Neural progenitor cell (in vitro differentiated cells): ENCODE data around the gene LDAH. TPM values are rescaled to one million over a fixed set of nuclear protein-coding genes. Genes with fewer than 3 reads are reported as not detected.
A peak's percentile ranks its signal among the peaks of the same experiment; 100 is the strongest.

ENCODE experiments used
- DNase-seq: peaks from one replicate; pipeline ENCODE4 v3.0.0-alpha.2; 2016; ENCODE audit warnings: low spot score
- H2AFZ ChIP-seq: fragments of 200-600 bp; sonication (generic); replicated peaks from 2 replicates; pipeline ENCODE4 v1.6.1; 2016; ENCODE audit warnings: antibody characterized with exemption
- H3F3A ChIP-seq: fragments of 200-600 bp; sonication (generic); 2 replicates; pipeline ENCODE4 v1.6.1; 2016; ENCODE audit warnings: antibody characterized with exemption, low read depth
- H3K27ac ChIP-seq: fragments of 200-600 bp; sonication (generic); 2 replicates; pipeline ENCODE4 v1.5.1; 2016; ENCODE audit warnings: mild to moderate bottlenecking
- H3K27me3 ChIP-seq: fragments of 200-600 bp; sonication (generic); 2 replicates; pipeline ENCODE4 v1.6.1; 2016; ENCODE audit warnings: mild to moderate bottlenecking, moderate library complexity
- H3K36me3 ChIP-seq: fragments of 200-600 bp; sonication (generic); 2 replicates; pipeline ENCODE4 v1.5.1; 2016
- H3K4me1 ChIP-seq: fragments of 200-600 bp; sonication (generic); 2 replicates; pipeline ENCODE4 v1.6.1; 2016; ENCODE audit warnings: mixed run types
- H3K4me2 ChIP-seq: fragments of 200-600 bp; sonication (generic); 2 replicates; pipeline ENCODE4 v1.6.1; 2016
- H3K4me3 ChIP-seq: fragments of 200-600 bp; sonication (generic); 2 replicates; pipeline ENCODE4 v1.5.1; 2016
- H3K79me2 ChIP-seq: fragments of 200-600 bp; sonication (generic); 2 replicates; pipeline ENCODE4 v1.6.1; 2016; ENCODE audit warnings: low read depth
- H3K9ac ChIP-seq: fragments of 200-600 bp; sonication (generic); 2 replicates; pipeline ENCODE4 v1.6.1; 2016
- H3K9me3 ChIP-seq: fragments of 200-600 bp; sonication (generic); 2 replicates; pipeline ENCODE4 v1.5.1; 2016; ENCODE audit warnings: low read depth
- H4K20me1 ChIP-seq: fragments of 200-600 bp; sonication (generic); 2 replicates; pipeline ENCODE4 v1.6.1; 2016; ENCODE audit warnings: low read depth
- H3K27ac Mint-ChIP-seq: 3 replicates; pipeline ENCODE4 v1.8.0; 2021; ENCODE audit warnings: mixed read lengths
- H3K27me3 Mint-ChIP-seq: 2 replicates; pipeline ENCODE4 v1.8.0; 2022; ENCODE audit warnings: low read depth, mild to moderate bottlenecking, inconsistent platforms, moderate library complexity, mixed read lengths; ENCODE audit not compliant: insufficient read depth
- H3K36me3 Mint-ChIP-seq: 3 replicates; pipeline ENCODE4 v1.8.0; 2021; ENCODE audit warnings: mixed read lengths
- H3K4me1 Mint-ChIP-seq: 3 replicates; pipeline ENCODE4 v1.8.0; 2021; ENCODE audit warnings: mixed read lengths
- H3K4me3 Mint-ChIP-seq: 3 replicates; pipeline ENCODE4 v1.8.0; 2021; ENCODE audit warnings: mild to moderate bottlenecking, moderate library complexity, mixed read lengths
- H3K9me3 Mint-ChIP-seq: 3 replicates; pipeline ENCODE4 v1.8.0; 2020; ENCODE audit warnings: mixed read lengths
- EZH2 ChIP-seq: fragments of 200-600 bp; sonication (generic); IDR thresholded peaks from 2 replicates; pipeline ENCODE4 v1.6.1; 2017; ENCODE audit warnings: antibody characterized with exemption, mild to moderate bottlenecking, moderate library complexity
- EZH2phosphoT487 ChIP-seq: fragments of 200-600 bp; sonication (generic); IDR thresholded peaks from 2 replicates; pipeline ENCODE4 v1.6.1; 2017; ENCODE audit warnings: antibody characterized with exemption
- total RNA-seq: library from RNA; depleted of rRNA; stranded (reverse); fragments of >200 nt; gene quantifications from 2 replicates; pipeline ENCODE4 v1.2.3, GENCODE V29; 2015; ENCODE audit warnings: low replicate concordance
- TF ChIP-seq, protein P1 (sequence below): fragments of 200-600 bp; sonication (generic); IDR thresholded peaks from 2 replicates; pipeline ENCODE4 v1.5.1; 2017; ENCODE audit warnings: antibody characterized with exemption, mild to moderate bottlenecking

LDAH gene
- total RNA-seq, 1 donor from 2014 or later = 45.2 TPM

GRCh38 chr2:20707601-20708000 lies 115.3 kb downstream of the LDAH start:
- H2AFZ ChIP-seq = no peak overlapping the region
- TF ChIP-seq EZH2 (no peak), EZH2phosphoT487 (no peak)
- TF ChIP-seq, protein P1, sequence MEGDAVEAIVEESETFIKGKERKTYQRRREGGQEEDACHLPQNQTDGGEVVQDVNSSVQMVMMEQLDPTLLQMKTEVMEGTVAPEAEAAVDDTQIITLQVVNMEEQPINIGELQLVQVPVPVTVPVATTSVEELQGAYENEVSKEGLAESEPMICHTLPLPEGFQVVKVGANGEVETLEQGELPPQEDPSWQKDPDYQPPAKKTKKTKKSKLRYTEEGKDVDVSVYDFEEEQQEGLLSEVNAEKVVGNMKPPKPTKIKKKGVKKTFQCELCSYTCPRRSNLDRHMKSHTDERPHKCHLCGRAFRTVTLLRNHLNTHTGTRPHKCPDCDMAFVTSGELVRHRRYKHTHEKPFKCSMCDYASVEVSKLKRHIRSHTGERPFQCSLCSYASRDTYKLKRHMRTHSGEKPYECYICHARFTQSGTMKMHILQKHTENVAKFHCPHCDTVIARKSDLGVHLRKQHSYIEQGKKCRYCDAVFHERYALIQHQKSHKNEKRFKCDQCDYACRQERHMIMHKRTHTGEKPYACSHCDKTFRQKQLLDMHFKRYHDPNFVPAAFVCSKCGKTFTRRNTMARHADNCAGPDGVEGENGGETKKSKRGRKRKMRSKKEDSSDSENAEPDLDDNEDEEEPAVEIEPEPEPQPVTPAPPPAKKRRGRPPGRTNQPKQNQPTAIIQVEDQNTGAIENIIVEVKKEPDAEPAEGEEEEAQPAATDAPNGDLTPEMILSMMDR = no peak
- Mint-ChIP-seq H3K9me3 (peaks cover 7% of the 10 kb centered on the region), H3K4me3 (no peak overlapping the region), H3K36me3 (peaks cover 9% of the 10 kb centered on the region), H3K4me1 (peaks cover 6% of the 10 kb centered on the region), H3K27me3 (no peaks in the 10 kb centered on the region), H3K27ac (no peak overlapping the region)
- H3K9ac ChIP-seq = no peak overlapping the region
- H3K36me3 ChIP-seq = no peaks in the 10 kb centered on the region
- no peaks in the 10 kb centered on the region for H3K27me3 ChIP-seq
- peaks cover 8% of the 10 kb centered on the region for H3K79me2 ChIP-seq
- no peaks in the 10 kb centered on the region for H3F3A ChIP-seq
- H3K4me3 ChIP-seq = no peak overlapping the region
- no peak overlapping the region for H3K27ac ChIP-seq
- DNase-seq = peak; percentile 42
- H3K9me3 ChIP-seq = no peaks in the 10 kb centered on the region
- H3K4me2 ChIP-seq = peak overlapping the region; percentile 32
- peaks cover 15% of the 10 kb centered on the region for H4K20me1 ChIP-seq
- H3K4me1 ChIP-seq = peaks cover 13% of the 10 kb centered on the region

DNA sequence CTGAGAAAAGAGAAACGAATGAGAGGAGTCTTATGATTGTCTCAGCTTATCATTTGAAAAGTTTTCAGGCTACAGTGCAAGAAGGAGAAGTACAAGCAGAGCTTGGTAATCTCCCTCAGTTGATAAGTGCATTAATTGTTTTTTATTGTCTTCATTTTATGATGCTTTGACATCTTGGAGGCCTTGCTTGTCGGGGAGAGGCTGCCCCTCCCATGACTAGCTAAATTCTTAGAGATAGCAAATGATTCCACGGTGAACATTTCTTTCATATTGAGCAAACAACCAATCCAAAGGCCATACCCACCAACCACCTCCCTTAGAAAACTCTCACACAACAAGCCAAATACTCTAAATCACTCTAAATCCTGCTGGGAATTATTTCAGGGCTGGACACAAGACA lies 116.1 kb downstream of the LDAH start:
- Histone ChIP-seq H4K20me1 (peaks cover 15% of the 10 kb centered on the region), H3K79me2 (peaks cover 8% of the 10 kb centered on the region), H2AFZ (no peak overlapping the region), H3K36me3 (no peaks in the 10 kb centered on the region), H3K27ac (no peak overlapping the region), H3K4me2 (no peak overlapping the region), H3K4me3 (no peak overlapping the region), H3K9me3 (no peaks in the 10 kb centered on the region), H3K4me1 (peaks cover 13% of the 10 kb centered on the region), H3F3A (no peaks in the 10 kb centered on the region), H3K27me3 (no peaks in the 10 kb centered on the region), H3K9ac (no peak overlapping the region)
- no peaks in the 10 kb centered on the region for H3K27me3 Mint-ChIP-seq
- peaks cover 8% of the 10 kb centered on the region for H3K36me3 Mint-ChIP-seq
- no peak overlapping the region for H3K27ac Mint-ChIP-seq
- H3K4me3 Mint-ChIP-seq = no peak overlapping the region
- TF ChIP-seq, protein P1 = no peak
- TF ChIP-seq EZH2 (no peak), EZH2phosphoT487 (no peak)
- H3K9me3 Mint-ChIP-seq = peaks cover 3% of the 10 kb centered on the region
- no peak for DNase-seq
- peaks cover 6% of the 10 kb centered on the region for H3K4me1 Mint-ChIP-seq

GRCh38 chr2:20706217-20706616 lies 116.7 kb downstream of the LDAH start:
- no peak overlapping the region for H3K27ac ChIP-seq
- H3K4me3 Mint-ChIP-seq = no peak overlapping the region
- peaks cover 5% of the 10 kb centered on the region for H3K36me3 Mint-ChIP-seq
- H4K20me1 ChIP-seq = peaks cover 15% of the 10 kb centered on the region
- DNase-seq = no peak
- no peaks in the 10 kb centered on the region for H3K27me3 Mint-ChIP-seq
- no peak overlapping the region for H3K9ac ChIP-seq
- H3K4me1 ChIP-seq = peaks cover 13% of the 10 kb centered on the region
- H3K4me3 ChIP-seq = no peak overlapping the region
- no peak overlapping the region for H3K27ac Mint-ChIP-seq
- no peaks in the 10 kb centered on the region for H3K9me3 ChIP-seq
- H2AFZ ChIP-seq = no peak overlapping the region
- H3K4me2 ChIP-seq = no peak overlapping the region
- H3K9me3 Mint-ChIP-seq = peaks cover under 1% of the 10 kb centered on the region
- no peaks in the 10 kb centered on the region for H3K27me3 ChIP-seq
- peaks cover 8% of the 10 kb centered on the region for H3K79me2 ChIP-seq
- H3K4me1 Mint-ChIP-seq = peaks cover 6% of the 10 kb centered on the region
- no peaks in the 10 kb centered on the region for H3K36me3 ChIP-seq
- TF ChIP-seq EZH2 (no peak), EZH2phosphoT487 (no peak)
- TF ChIP-seq, protein P1 = no peak
- no peaks in the 10 kb centered on the region for H3F3A ChIP-seq
